Neural cell (in vitro differentiated cells): ENCODE results near the gene STPG2. TPM values are rescaled to one million over a fixed set of nuclear protein-coding genes. Genes with fewer than 3 reads are reported as not detected.

Source experiments
- H2AFZ ChIP-seq: fragments of 200-600, 300-800 bp; sonication (generic), shearing (Covaris generic); 2 replicates; pipeline ENCODE4 v1.6.0; 2014; ENCODE audit warnings: low read depth, mild to moderate bottlenecking, antibody characterized with exemption, low read length, moderate library complexity
- H3F3A ChIP-seq: fragments of 200-600 bp; shearing (Covaris generic); 2 replicates; pipeline ENCODE4 v1.6.1; 2016; ENCODE audit warnings: mild to moderate bottlenecking, moderate library complexity, mixed read lengths, antibody characterized with exemption, low read length; ENCODE audit not compliant: insufficient read depth, poor library complexity, severe bottlenecking
- H3K27ac ChIP-seq: fragments of 200-600, 300-800 bp; sonication (generic), shearing (Covaris generic); 2 replicates; pipeline ENCODE4 v1.5.1; 2014; ENCODE audit warnings: mild to moderate bottlenecking, low read length, moderate library complexity
- H3K27me3 ChIP-seq: fragments of 300-800, 200-600 bp; sonication (generic), shearing (Covaris generic); 2 replicates; pipeline ENCODE4 v1.6.0; 2014; ENCODE audit warnings: mild to moderate bottlenecking, low read depth, low read length, moderate library complexity; ENCODE audit not compliant: insufficient read depth
- H3K36me3 ChIP-seq: fragments of 300-800, 200-600 bp; sonication (generic), shearing (Covaris generic); 2 replicates; pipeline ENCODE4 v1.5.1; 2014; ENCODE audit warnings: mild to moderate bottlenecking, antibody characterized with exemption, low read length, moderate library complexity; ENCODE audit not compliant: insufficient read depth
- H3K4me2 ChIP-seq: fragments of 300-800, 200-600 bp; sonication (generic), shearing (Covaris generic); 2 replicates; pipeline ENCODE4 v1.6.0; 2014; ENCODE audit warnings: mild to moderate bottlenecking, low read length
- H3K4me3 ChIP-seq: fragments of 300-800, 200-600 bp; sonication (generic), shearing (Covaris generic); 2 replicates; pipeline ENCODE4 v1.5.1; 2014; ENCODE audit warnings: mild to moderate bottlenecking, low read length, moderate library complexity
- H3K79me2 ChIP-seq: fragments of 200-600 bp; shearing (Covaris generic); replicated peaks from 2 replicates; pipeline ENCODE4 v1.6.0; 2014; ENCODE audit warnings: mild to moderate bottlenecking, low read length, moderate library complexity; ENCODE audit not compliant: insufficient read depth
- H3K9ac ChIP-seq: fragments of 300-800, 200-600 bp; sonication (generic), shearing (Covaris generic); 2 replicates; pipeline ENCODE4 v1.6.1; 2016; ENCODE audit warnings: mild to moderate bottlenecking, low read length, mixed read lengths
- H3K9me2 ChIP-seq: fragments of 200-600 bp; shearing (Covaris generic); 2 replicates; pipeline ENCODE4 v1.6.1; 2016; ENCODE audit warnings: mild to moderate bottlenecking, low read length, mixed read lengths; ENCODE audit not compliant: insufficient read depth
- H3K9me3 ChIP-seq: fragments of 200-600, 300-800 bp; sonication (generic), shearing (Covaris generic); 2 replicates; pipeline ENCODE4 v1.6.1; 2016; ENCODE audit warnings: mild to moderate bottlenecking, mixed run types, low read length, moderate library complexity, mixed read lengths
- H4K20me1 ChIP-seq: fragments of 200-600 bp; shearing (Covaris generic); 2 replicates; pipeline ENCODE4 v1.6.1; 2016; ENCODE audit warnings: mild to moderate bottlenecking, mixed run types; ENCODE audit not compliant: insufficient read depth
- EP300 ChIP-seq: fragments of 450-650 bp; conservative IDR thresholded peaks from 2 replicates; pipeline ENCODE4 v1.6.1; 2014; ENCODE audit warnings: antibody characterized with exemption, mild to moderate bottlenecking, moderate library complexity; ENCODE audit not compliant: poor library complexity, severe bottlenecking
- EZH2 ChIP-seq: fragments of 200-600, 300-800 bp; shearing (Covaris generic), sonication (generic); IDR thresholded peaks from 2 replicates; pipeline ENCODE4 v1.6.1; 2014; ENCODE audit warnings: antibody characterized with exemption, low read length, borderline replicate concordance, mild to moderate bottlenecking; ENCODE audit not compliant: insufficient read depth, poor library complexity, severe bottlenecking
- MXI1 ChIP-seq: fragments of 450-650 bp; conservative IDR thresholded peaks from 2 replicates; pipeline ENCODE4 v1.6.1; 2014; ENCODE audit warnings: antibody characterized with exemption, mild to moderate bottlenecking; ENCODE audit not compliant: poor library complexity, severe bottlenecking
- POLR2AphosphoS5 ChIP-seq: IDR thresholded peaks from 2 replicates; pipeline ENCODE4 v1.6.1; 2012
- RAD21 ChIP-seq: fragments of 450-650 bp; conservative IDR thresholded peaks from 2 replicates; pipeline ENCODE4 v1.6.1; 2014; ENCODE audit warnings: antibody characterized with exemption, mild to moderate bottlenecking, moderate library complexity
- REST ChIP-seq: IDR thresholded peaks from 2 replicates; pipeline ENCODE4 v1.6.1; 2012; ENCODE audit warnings: borderline replicate concordance
- SMC3 ChIP-seq: fragments of 450-650 bp; conservative IDR thresholded peaks from 2 replicates; pipeline ENCODE4 v1.6.1; 2014; ENCODE audit warnings: antibody characterized with exemption, mild to moderate bottlenecking, moderate library complexity; ENCODE audit not compliant: poor library complexity
- TAF1 ChIP-seq: IDR thresholded peaks from 2 replicates; pipeline ENCODE4 v1.6.1; 2012; ENCODE audit warnings: low read depth
- polyA plus RNA-seq: library from polyadenylated mRNA; depleted of rRNA; stranded (reverse); fragments of >200 nt; gene quantifications from 2 replicates; pipeline ENCODE4 v1.2.3, GENCODE V29; 2014
- TF ChIP-seq, protein P1 (sequence below): fragments of 450-650 bp; IDR thresholded peaks from 2 replicates; pipeline ENCODE4 v1.5.1; 2014; ENCODE audit warnings: antibody characterized with exemption, mild to moderate bottlenecking, moderate library complexity; ENCODE audit not compliant: poor library complexity, severe bottlenecking

The STPG2 gene
- polyA plus RNA-seq, 1 donor from 2014 or later = not detected

DNA sequence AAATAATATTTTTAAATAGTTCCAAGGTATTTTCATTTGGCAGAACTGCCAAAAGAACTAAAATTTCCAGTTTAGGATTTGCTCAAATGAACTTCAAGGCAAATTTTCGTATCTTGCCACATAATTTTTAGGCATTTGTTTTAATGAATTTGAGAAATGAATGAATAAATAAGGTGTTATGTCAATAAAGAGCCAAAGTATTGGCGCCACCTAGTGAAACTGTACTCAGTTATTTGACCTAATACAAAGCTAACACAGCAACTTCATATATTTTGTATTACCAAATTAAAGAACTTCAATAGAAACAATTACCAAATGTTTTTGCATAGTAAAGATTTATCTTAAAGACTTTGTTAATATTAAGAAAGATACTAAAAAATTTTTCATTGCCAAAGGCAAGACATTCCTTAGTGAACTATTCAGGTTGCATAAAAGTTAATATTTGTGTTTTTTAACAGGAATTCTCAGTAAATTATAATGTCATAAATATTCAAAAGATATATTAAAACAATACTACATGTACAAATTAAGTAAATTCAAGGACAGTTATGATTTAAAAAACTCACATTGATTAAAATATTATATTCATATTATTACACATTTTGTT is 50.3 kb downstream of the STPG2 start:
- H3K4me2 ChIP-seq = no peak overlapping the region
- no peak overlapping the region for H2AFZ ChIP-seq
- H3K27me3 ChIP-seq = no peaks in the 10 kb centered on the region
- H3K9me2 ChIP-seq = no peaks in the 10 kb centered on the region
- TF ChIP-seq SMC3 = peak; percentile 47
- no peak for TF ChIP-seq MXI1
- TF ChIP-seq EP300 = no peak
- peak; percentile 59 for TF ChIP-seq RAD21
- TF ChIP-seq TAF1 = no peak
- TF ChIP-seq REST = no peak
- TF ChIP-seq, protein P1, sequence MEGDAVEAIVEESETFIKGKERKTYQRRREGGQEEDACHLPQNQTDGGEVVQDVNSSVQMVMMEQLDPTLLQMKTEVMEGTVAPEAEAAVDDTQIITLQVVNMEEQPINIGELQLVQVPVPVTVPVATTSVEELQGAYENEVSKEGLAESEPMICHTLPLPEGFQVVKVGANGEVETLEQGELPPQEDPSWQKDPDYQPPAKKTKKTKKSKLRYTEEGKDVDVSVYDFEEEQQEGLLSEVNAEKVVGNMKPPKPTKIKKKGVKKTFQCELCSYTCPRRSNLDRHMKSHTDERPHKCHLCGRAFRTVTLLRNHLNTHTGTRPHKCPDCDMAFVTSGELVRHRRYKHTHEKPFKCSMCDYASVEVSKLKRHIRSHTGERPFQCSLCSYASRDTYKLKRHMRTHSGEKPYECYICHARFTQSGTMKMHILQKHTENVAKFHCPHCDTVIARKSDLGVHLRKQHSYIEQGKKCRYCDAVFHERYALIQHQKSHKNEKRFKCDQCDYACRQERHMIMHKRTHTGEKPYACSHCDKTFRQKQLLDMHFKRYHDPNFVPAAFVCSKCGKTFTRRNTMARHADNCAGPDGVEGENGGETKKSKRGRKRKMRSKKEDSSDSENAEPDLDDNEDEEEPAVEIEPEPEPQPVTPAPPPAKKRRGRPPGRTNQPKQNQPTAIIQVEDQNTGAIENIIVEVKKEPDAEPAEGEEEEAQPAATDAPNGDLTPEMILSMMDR = peak; percentile 65
- TF ChIP-seq POLR2AphosphoS5 = no peak
- TF ChIP-seq EZH2 = no peak
- H4K20me1 ChIP-seq = no peaks in the 10 kb centered on the region
- no peaks in the 10 kb centered on the region for H3K79me2 ChIP-seq
- no peak overlapping the region for H3K27ac ChIP-seq
- no peaks in the 10 kb centered on the region for H3K9me3 ChIP-seq
- no peak overlapping the region for H3K4me3 ChIP-seq
- no peaks in the 10 kb centered on the region for H3K36me3 ChIP-seq
- H3F3A ChIP-seq = no peaks in the 10 kb centered on the region
- H3K9ac ChIP-seq = no peak overlapping the region

- H3K9me3 ChIP-seq = no peaks in the 10 kb centered on the region
- H3K27ac ChIP-seq = no peak overlapping the region
- no peak overlapping the region for H2AFZ ChIP-seq
- no peaks in the 10 kb centered on the region for H4K20me1 ChIP-seq
- H3K27me3 ChIP-seq = no peaks in the 10 kb centered on the region
- no peaks in the 10 kb centered on the region for H3K9me2 ChIP-seq
- H3K36me3 ChIP-seq = no peaks in the 10 kb centered on the region
- H3F3A ChIP-seq = no peaks in the 10 kb centered on the region
- no peaks in the 10 kb centered on the region for H3K79me2 ChIP-seq
- H3K4me2 ChIP-seq = no peak overlapping the region
- TF ChIP-seq EP300 = no peak
- TF ChIP-seq MXI1 = no peak
- no peak for TF ChIP-seq RAD21
- no peak for TF ChIP-seq POLR2AphosphoS5
- no peak for TF ChIP-seq TAF1
- TF ChIP-seq EZH2 = no peak
- TF ChIP-seq REST = no peak
- TF ChIP-seq, protein P1 = no peak
- no peak for TF ChIP-seq SMC3
- no peak overlapping the region for H3K9ac ChIP-seq
- H3K4me3 ChIP-seq = no peak overlapping the region
These were observed 61.3 kb downstream of the STPG2 start for GRCh38 chr4:98081936-98082335.
